Hematopoietic multipotent progenitor cell treated with erythropoietin and hydrocortisone succinate and interleukin-3 and kit ligand, for 8 days (in vitro differentiated cells): ENCODE results near the gene TNFSF13.

Experiments used
- DNase-seq: peaks from one replicate; pipeline ENCODE4 v3.0.0-alpha.2; 2015

Gene TNFSF13, protein sequence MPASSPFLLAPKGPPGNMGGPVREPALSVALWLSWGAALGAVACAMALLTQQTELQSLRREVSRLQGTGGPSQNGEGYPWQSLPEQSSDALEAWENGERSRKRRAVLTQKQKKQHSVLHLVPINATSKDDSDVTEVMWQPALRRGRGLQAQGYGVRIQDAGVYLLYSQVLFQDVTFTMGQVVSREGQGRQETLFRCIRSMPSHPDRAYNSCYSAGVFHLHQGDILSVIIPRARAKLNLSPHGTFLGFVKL

DNA sequence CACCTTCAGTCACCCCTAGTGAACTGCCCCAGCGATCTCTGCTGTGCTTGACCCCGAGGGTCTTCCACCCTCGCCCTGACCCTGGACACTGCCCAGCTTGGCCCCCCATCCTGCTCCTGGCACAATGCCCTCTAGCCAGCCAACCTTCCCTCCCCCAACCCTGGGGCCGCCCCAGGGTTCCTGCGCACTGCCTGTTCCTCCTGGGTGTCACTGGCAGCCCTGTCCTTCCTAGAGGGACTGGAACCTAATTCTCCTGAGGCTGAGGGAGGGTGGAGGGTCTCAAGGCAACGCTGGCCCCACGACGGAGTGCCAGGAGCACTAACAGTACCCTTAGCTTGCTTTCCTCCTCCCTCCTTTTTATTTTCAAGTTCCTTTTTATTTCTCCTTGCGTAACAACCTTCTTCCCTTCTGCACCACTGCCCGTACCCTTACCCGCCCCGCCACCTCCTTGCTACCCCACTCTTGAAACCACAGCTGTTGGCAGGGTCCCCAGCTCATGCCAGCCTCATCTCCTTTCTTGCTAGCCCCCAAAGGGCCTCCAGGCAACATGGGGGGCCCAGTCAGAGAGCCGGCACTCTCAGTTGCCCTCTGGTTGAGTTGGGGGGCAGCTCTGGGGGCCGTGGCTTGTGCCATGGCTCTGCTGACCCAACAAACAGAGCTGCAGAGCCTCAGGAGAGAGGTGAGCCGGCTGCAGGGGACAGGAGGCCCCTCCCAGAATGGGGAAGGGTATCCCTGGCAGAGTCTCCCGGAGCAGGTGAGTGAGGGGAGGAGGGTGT lies at the start of gene TNFSF13:
TSS of gene TNFSF13 (plus strand) at position 207 of the 776 bp plus-strand sequence. CDS start at position 497, 290 bp downstream.
- DNase-seq, result peak; percentile 56

DNA sequence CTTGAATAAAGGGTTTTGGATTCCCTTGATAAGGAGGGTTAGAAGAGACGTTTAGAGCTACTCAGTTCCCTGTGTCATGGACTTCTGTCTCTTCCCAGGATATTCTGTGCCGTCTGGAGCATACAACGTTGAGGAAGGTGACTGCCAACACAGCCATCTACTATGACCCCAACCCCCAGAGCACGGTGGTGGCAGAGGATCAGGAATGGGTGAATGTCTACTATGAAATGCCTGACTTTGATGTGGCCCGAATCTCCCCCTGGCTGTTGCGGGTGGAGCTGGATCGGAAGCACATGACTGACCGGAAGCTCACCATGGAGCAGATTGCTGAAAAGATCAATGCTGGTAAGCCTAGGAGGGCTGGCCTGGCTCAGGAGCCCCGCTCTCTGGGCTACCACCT lies 49.7 kb upstream of the TNFSF13 start:
- DNase-seq, result no peak

DNA sequence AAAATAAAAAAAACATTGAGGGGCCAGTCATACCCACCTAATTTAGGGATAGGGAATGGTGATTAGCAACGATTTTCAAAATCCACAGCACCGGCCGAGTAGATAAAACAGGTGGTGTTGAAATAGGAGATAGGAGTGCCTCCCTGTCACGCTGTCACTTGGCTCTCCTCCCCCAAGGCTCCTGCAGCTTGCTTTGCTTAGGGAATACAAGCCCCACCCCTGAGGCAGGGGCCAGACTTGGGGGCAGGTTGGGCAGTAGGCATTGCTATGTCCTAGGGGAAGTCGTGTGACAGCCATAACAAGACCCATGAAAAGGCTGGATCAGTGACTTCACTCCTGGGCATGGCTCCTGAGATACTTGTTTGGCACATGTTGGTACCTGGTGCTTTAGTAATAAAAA lies 48.6 kb upstream of the TNFSF13 start:
- peak; percentile 36 for DNase-seq

DNA sequence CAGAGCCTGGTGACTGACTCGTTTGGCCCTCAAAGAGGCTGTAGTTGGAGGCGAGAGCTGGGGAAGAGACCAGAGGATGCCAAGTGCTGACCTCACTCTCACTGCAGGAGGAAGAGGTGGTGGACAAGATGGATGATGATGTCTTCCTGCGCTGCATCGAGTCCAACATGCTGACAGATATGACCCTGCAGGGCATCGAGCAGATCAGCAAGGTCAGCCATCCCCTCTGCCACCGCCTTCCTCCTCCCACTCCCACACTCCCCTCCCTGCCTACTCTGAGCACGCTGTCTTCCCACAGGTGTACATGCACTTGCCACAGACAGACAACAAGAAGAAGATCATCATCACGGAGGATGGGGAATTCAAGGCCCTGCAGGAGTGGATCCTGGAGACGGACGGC lies 47.4 kb upstream of the TNFSF13 start:
- DNase-seq, result no peak

DNA sequence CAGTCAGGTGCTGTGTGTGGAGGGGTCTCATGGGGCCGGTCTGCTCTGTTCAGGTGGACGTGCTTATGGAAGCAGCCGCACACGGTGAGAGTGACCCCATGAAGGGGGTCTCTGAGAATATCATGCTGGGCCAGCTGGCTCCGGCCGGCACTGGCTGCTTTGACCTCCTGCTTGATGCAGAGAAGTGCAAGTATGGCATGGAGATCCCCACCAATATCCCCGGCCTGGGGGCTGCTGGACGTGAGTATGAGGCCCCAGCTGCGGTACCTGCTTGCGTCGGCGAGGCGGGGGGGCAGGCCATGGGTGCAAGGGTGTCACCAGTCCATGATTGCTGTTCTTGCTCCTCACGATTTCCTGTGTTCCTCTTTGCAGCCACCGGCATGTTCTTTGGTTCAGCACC lies 46.4 kb upstream of the TNFSF13 start:
- DNase-seq, result no peak

DNA sequence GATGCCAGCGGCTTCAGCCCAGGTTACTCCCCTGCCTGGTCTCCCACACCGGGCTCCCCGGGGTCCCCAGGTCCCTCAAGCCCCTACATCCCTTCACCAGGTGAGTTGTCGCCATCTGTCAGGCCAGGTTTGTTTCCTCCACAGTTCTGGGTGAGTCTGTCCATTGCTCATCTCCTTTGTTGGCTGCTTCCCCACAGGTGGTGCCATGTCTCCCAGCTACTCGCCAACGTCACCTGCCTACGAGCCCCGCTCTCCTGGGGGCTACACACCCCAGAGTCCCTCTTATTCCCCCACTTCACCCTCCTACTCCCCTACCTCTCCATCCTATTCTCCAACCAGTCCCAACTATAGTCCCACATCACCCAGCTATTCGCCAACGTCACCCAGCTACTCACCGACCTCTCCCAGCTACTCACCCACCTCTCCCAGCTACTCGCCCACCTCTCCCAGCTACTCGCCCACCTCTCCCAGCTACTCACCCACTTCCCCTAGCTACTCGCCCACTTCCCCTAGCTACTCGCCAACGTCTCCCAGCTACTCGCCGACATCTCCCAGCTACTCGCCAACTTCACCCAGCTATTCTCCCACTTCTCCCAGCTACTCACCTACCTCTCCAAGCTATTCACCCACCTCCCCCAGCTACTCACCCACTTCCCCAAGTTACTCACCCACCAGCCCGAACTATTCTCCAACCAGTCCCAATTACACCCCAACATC lies 45.6 kb upstream of the TNFSF13 start:
- DNase-seq, result no peak

DNA sequence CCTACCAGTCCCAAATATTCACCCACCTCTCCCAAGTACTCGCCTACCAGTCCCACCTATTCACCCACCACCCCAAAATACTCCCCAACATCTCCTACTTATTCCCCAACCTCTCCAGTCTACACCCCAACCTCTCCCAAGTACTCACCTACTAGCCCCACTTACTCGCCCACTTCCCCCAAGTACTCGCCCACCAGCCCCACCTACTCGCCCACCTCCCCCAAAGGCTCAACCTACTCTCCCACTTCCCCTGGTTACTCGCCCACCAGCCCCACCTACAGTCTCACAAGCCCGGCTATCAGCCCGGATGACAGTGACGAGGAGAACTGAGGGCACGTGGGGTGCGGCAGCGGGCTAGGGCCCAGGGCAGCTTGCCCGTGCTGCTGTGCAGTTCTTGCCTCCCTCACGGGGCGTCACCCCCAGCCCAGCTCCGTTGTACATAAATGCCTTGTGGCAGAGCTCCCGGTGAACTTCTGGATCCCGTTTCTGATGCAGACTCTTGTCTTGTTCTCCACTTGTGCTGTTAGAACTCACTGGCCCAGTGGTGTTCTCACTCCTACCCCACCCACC lies 44.6 kb upstream of the TNFSF13 start:
- no peak for DNase-seq

DNA sequence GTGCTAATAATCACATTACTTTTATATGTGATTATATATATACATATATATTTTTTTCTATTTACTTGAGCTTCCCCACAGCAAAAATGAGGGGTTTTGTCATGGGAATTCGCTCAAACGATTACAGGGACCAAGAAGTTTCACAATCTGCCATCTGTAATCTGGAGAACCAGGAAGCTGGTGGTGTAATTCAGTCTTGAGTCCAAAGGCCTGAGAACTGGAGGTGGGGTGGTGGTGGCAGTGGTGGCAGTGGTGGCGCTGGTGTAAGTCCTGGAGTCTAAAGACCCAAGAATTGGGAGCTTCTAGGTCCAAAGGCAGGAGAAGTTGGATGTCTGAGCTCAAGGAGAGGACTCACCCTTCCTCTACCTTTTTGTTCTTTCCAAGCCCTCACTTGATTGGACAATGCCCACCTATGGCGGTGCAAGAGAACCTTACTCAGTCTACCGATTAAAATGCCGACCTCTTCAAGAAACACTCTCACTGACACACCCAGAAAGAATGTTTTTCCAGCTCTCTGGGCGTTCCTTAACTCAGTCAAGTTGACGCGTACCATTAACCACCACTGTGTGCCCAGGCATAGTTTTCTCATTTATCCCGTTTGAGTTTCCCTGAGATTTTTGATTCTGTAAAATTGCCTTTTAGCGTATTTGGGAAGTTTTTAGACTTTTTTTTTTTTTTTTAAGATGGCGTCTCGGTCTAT lies 42.5 kb upstream of the TNFSF13 start:
- no peak for DNase-seq

DNA sequence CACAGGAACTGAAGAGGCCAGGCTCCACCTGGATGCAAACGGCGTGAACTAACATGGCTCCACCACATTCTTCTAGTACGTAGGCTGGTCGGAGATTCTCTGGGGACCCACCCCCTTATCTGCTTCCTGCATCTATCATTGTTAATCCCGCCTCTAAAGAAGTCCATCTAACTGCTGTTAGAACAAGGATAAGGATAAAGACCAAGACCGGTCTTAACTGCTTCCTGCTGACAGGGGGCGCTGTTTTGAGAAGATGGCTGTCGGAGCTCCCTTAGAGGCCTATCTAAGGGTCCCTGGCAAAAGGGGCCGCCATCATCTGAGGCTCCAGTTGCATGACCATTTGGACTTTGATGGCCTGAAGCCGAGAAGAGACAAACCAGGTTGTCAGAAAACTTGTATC lies 35.5 kb upstream of the TNFSF13 start:
- peak; percentile 63 for DNase-seq

DNA sequence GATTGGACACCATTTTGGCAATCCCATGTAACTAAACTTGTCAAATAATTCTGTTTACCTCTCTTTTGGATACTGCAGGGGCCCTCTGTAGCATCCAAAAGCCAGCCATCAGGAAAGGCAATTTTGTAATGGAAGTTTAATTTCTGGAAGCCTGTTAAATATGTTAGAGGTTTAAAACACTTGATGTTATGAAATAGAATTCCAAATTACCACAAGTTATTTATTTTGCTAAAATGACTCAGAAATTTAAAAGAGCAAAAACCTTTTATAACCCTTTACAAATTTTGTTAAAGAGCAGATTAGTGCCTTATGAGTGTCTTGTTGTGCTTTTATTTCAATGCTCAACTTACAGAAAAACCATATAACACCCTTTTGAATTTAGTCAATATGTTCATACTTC lies 29.7 kb upstream of the TNFSF13 start:
- DNase-seq, result no peak

DNA sequence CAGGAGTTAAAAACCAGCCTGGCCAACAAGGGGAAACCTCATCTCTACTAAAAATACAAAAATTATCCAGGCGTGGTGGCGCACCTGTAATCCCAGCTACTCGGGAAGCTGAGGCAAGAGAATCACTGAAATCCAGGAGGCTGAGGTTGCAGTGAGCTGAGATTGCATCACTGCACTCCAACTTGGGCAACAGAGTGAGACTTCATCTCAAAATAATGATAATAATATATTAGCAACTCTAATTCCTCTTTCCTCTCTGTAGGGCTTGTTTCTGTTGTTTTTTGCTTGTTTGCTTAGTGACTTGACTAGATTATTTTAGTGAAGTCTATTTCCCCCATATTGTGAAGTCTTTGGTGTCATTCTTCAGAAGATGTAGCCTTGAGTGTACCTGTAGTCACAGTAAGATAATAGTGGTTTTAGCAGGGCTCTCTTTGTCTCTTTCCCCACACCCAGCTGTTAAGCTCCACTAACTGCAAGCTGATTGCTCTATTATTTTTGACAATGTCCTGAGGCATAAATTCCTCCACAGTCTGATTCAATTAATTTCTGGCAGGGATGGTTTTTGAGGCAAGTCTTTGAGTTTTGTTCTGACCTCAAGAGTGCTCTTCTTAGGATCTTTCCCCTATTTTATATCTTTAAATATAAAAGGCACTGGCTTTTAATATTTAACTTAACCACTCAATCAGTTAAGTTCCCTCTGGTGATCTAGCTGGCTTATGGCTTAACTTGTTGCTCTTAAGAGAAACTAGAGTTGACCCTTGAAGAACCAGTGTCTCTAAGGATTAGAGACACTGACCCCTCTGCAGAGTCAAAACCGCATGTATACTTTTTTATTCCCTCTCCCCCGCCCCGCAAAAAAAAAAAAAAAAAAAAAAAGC lies 28.3 kb upstream of the TNFSF13 start:
- no peak for DNase-seq

DNA sequence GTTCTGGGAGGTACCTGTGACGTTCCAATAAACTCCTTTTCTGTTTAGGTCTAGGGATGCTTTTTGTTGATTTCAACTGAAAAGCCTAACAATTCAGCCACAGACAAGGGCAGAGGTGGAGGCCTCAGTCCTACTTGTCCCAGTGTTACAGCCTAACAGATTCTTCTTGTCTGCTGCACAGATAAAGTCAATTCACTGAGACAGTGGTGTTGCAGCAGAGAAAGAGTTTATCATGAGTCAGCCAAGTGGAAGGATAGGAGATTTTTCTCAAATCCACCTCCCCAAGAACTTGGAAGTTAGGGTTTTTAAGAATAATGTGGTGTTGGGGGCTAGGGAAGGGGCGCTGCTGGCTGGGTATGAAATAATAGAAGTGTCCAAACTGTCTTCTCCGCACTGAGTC lies 20.5 kb upstream of the TNFSF13 start:
- no peak for DNase-seq

DNA sequence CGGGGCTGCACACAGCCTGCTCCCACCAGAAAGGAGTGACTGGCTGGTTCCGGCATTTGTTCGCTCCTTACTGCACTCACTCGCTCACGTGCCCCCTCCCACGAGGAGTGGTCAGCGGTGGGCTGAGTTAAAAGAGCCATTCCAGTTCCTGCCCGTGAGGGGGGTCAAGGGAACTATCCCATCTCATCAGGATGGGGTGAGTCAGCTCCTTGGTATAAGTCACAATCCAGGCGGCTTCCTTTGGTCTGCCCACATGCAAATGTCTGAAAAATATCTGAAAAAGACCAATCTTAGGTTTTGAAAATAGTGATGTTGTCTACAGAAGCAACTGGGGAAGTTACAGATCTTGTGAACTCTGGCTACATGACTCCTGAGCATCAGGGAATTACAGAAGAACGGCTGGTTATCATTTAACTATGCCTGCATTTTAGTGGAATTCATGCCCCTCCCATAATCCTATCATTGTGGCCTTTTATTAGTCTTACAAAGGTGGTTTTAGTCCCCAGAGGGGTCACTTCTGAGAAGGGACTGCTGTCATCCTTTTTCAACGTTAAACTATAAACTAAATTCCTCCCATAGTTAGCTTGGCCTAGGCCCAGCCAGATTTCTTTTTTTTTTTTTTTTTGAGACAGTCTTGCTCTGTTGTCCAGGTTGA lies 19.5 kb upstream of the TNFSF13 start:
- no peak for DNase-seq

DNA sequence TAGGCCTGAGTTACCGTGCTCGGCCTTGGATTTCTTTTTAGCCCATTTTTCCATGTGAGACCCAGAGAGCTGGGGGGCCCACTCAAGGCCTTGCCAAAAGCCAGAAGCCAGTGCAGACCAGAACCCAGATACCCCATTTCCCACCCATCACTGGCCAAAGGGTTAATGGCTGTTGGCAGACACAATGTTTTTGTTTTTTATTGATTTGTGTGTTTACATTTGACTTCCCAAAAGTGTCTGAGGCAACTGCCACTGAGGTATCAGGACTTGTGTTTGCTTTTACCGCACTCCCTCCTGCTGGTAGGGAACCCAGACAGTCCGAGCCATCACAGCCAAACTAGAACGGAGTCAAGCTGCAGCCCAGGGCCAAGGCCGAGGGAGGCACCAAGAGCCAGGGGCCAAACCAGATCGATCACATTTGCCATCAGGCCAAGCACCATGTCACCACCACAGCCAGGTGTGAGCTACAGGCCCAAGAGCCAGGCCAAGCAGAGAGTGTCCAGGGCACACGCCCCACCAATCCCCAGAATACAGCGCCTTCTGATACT lies 17.4 kb upstream of the TNFSF13 start:
- DNase-seq, result no peak

DNA sequence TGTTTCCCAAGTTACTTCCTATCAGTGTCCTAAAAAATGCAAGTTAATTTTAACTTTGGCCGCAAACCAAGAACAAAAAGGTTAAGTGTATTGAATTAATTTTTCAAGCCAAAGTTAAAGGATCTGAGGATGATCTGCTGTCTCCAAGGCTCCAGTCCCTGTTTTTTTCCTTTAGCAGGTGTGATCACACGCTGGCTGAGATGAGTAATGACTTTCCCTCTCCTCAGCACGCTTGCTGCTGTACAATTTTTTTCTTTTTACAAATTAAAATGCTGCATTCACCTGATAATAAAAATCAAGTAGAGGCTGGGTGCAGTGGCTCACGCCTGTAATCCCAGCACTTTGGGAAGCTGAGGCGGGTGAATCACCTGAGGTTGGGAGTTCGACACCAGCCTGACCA lies 13.6 kb upstream of the TNFSF13 start:
- no peak for DNase-seq

DNA sequence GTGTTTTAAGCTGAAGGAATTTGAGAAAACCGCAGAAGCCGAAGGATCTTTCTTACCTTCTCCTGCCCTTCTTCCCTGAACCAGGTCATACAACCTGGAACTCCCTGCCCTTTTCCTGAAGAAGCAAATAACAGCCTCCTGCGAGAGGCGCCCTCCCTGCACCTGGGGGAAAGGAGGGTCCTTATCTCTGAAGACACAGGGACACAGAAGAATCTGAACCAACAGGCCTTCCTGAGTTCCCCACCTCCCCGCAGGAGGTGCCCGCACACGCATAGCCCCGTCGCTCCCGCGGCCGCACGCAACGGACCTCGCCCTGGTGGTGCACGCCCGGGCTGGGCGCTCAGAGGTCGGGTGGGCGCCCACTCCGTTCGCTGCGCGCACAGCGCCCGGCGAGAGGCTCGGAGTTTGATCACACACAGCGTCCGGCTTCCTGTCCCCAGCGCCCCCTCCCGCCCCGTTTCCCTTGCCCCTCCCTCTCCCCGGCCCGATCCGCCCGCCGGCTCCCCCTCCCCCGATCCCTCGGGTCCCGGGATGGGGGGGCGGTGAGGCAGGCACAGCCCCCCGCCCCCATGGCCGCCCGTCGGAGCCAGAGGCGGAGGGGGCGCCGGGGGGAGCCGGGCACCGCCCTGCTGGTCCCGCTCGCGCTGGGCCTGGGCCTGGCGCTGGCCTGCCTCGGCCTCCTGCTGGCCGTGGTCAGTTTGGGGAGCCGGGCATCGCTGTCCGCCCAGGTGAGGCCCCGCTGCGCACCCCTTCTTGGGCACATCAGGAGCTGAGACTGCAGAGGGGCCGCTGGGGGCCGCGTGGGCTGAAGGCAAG lies 9.8 kb upstream of the TNFSF13 start, which contains the start of gene TNFSF12:
TSS of gene TNFSF12 (plus strand) at position 474 of the 816 bp plus-strand sequence. CDS start at position 570, 96 bp downstream.
- DNase-seq, result peak; percentile 28

DNA sequence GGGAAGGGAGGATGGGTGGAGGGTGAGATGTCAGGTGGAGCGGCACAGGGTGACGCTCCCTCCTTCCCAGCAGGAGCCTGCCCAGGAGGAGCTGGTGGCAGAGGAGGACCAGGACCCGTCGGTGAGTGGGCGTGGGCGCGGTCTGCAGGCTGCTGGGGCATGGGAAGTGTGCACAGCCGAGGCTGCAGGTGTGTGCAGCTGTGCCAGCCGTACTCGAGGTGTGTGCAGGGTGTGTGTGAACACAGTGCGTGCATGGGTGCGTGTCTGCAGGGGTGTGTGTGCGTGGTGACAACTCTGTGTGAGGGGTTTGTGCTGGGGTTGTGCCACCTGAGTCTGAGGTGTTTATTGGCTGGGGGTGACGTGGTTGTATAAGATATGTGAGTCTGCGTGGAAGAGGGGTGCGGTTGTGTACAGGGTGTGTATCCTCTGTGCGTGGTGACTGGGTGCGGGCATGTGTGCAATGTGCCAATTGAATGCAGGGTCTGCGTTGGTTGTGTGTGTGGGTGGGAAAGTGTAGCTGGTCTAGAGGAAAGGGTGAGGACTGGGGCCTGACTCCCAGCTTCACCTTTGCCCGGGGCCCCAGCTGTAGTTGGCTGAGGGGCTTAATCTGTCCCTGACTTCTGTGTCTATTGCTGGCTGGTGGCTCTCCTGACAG lies 9.0 kb upstream of the TNFSF13 start:
- DNase-seq, result no peak

DNA sequence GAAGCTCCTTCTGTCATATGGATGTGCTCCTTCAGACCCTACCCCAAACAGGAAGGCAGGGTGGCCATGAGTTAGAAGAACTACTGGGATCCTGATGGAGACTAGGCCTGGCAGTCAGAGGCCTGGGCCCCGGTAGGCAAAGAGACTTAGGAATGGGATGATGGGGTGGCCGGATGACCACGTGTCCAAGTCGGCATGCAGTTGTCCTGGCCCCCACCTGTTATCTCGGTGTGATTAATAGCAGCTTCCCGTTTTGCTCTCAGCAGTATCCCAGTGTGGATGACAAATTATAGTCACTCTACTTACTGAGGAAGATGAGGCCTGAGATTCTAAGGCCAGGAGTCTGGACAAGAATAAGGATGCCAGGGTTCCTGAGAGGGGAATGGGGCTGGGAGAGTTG lies 8.2 kb upstream of the TNFSF13 start:
- no peak for DNase-seq

DNA sequence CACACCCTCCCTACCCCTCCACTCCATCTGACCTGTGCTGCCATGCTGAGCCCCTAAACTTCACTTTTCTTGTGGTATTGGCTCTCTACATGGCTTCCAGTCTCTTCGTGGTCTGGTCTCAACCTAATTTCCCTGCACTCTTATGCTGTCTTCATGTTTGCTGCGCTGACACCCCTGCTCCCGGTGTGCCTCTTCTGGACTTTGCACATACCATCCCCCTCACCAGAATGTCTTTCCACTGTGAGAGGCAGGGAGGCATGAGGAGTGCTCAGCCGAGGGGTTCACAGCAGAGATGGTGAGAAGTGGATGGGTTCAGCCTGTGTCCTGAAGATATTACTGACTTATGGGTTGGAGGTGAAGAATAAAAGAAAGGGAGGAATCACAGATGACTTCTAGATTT lies 7.2 kb upstream of the TNFSF13 start:
- DNase-seq, result no peak
